Erythroblast (primary cell): ENCODE data around the gene HRAS.

Source experiments
- GATA1 ChIP-seq: IDR thresholded peaks from 2 replicates; pipeline ENCODE4 v1.6.1; 2011; ENCODE audit warnings: low read depth, mild to moderate bottlenecking, control low read depth, low read length, moderate library complexity
- POLR2A ChIP-seq: IDR thresholded peaks from 2 replicates; pipeline ENCODE4 v1.6.1; 2011; ENCODE audit warnings: mild to moderate bottlenecking, low read length

- TF ChIP-seq POLR2A (no peak), GATA1 (no peak)
Observed at GRCh38 chr11:491358-491757, 44.0 kb downstream of the HRAS start.
